ENCODE data around the gene LIAS. TPM values are rescaled to one million over a fixed set of nuclear protein-coding genes. Genes with fewer than 3 reads are reported as not detected.

The LIAS gene
- total RNA-seq, 1 experiment from 2014 or later: 12.5 TPM

Other genes starting within 250 kb of the LIAS start
- gene RFC1, start 92.7 kb upstream of the LIAS start, total RNA-seq (2014; rRNA removed; shearing (Covaris generic)): 54.0 and 72.4 TPM in 2 replicates
- gene KLB, start 52.1 kb upstream of the LIAS start, total RNA-seq (2014; rRNA removed; shearing (Covaris generic)): not detected in 2 replicates
- gene RPL9, start 134 bp upstream of the LIAS start, total RNA-seq (2014; rRNA removed; shearing (Covaris generic)): 1,323 and 3,007 TPM in 2 replicates
- gene UGDH, start 68.4 kb downstream of the LIAS start, total RNA-seq (2014; rRNA removed; shearing (Covaris generic)): 71.1 and 82.8 TPM in 2 replicates
- gene SMIM14, start 179.8 kb downstream of the LIAS start, total RNA-seq (2014; rRNA removed; shearing (Covaris generic)): 26.5 and 30.7 TPM in 2 replicates
- gene UBE2K, start 239.1 kb downstream of the LIAS start, total RNA-seq (2014; rRNA removed; shearing (Covaris generic)): 22.5 and 22.9 TPM in 2 replicates